SK-N-SH treated with all-trans-retinoic acid at 6 μM for 48 hours (cell line): ENCODE data around the gene TCF12.

Source experiments
- CREB5 ChIP-seq: fragments of 250-450 bp; sonication (Bioruptor Pico); IDR thresholded peaks from 2 replicates; pipeline ENCODE4 v1.5.1; 2020; ENCODE audit warnings: low read depth, mild to moderate bottlenecking, moderate library complexity
- RARB ChIP-seq: fragments of 250-450 bp; sonication (Bioruptor Pico); IDR thresholded peaks from 2 replicates; pipeline ENCODE4 v1.8.0; 2021; ENCODE audit warnings: mild to moderate bottlenecking, moderate library complexity
- TOX ChIP-seq: fragments of 250-450 bp; sonication (Bioruptor Pico); IDR thresholded peaks from 2 replicates; pipeline ENCODE4 v1.8.0; 2021; ENCODE audit warnings: mild to moderate bottlenecking, moderate library complexity, borderline replicate concordance
- ZC3H10 ChIP-seq: fragments of 250-450 bp; sonication (Bioruptor Pico); IDR thresholded peaks from 2 replicates; pipeline ENCODE4 v1.5.1; 2021; ENCODE audit warnings: mild to moderate bottlenecking, moderate library complexity
- TF ChIP-seq, protein P1 (sequence below): fragments of 250-450 bp; sonication (Bioruptor Pico); IDR thresholded peaks from 2 replicates; pipeline ENCODE4 v1.5.0; 2020; ENCODE audit warnings: mild to moderate bottlenecking, moderate library complexity

DNA sequence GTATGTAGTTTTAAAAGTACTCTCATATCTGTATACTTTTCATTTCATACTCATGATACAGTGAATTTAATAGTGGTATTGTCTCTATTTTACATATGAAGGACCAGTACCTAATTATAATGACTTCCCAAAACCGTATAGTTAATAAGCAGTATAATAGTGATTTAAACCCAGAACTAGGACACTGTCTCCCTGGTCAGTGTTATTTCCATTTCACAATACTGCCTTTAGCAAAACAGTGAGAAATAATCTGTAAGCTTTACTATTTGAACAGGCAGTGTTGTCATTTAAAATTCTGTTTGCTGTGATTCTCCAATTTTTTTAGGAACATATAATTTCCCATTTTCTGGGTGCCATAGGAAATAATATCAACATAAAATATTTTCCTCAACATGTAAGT, 116.2 kb downstream of the TCF12 start:
- no peak for TF ChIP-seq RARB (CRISPR knock-in tag)
- no peak for TF ChIP-seq CREB5 (CRISPR knock-in tag)
- TF ChIP-seq, protein P1, sequence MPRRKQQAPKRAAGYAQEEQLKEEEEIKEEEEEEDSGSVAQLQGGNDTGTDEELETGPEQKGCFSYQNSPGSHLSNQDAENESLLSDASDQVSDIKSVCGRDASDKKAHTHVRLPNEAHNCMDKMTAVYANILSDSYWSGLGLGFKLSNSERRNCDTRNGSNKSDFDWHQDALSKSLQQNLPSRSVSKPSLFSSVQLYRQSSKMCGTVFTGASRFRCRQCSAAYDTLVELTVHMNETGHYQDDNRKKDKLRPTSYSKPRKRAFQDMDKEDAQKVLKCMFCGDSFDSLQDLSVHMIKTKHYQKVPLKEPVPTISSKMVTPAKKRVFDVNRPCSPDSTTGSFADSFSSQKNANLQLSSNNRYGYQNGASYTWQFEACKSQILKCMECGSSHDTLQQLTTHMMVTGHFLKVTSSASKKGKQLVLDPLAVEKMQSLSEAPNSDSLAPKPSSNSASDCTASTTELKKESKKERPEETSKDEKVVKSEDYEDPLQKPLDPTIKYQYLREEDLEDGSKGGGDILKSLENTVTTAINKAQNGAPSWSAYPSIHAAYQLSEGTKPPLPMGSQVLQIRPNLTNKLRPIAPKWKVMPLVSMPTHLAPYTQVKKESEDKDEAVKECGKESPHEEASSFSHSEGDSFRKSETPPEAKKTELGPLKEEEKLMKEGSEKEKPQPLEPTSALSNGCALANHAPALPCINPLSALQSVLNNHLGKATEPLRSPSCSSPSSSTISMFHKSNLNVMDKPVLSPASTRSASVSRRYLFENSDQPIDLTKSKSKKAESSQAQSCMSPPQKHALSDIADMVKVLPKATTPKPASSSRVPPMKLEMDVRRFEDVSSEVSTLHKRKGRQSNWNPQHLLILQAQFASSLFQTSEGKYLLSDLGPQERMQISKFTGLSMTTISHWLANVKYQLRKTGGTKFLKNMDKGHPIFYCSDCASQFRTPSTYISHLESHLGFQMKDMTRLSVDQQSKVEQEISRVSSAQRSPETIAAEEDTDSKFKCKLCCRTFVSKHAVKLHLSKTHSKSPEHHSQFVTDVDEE (CRISPR knock-in tag) = no peak
- no peak for TF ChIP-seq ZC3H10 (CRISPR knock-in tag)
- no peak for TF ChIP-seq TOX (CRISPR knock-in tag)
